Nephron progenitor cell (in vitro differentiated cells): Measurements from ENCODE around the gene AMMECR1.
A peak's percentile ranks its signal among the peaks of the same experiment; 100 is the strongest.

Experiments used
- DNase-seq: peaks from one replicate; pipeline ENCODE4 v3.0.0; 2021
- H3K27ac Mint-ChIP-seq: 2 replicates; pipeline ENCODE4 v1.8.0; 2021; ENCODE audit warnings: mild to moderate bottlenecking, moderate library complexity, mixed read lengths
- H3K27me3 Mint-ChIP-seq: 2 replicates; pipeline ENCODE4 v1.8.0; 2021; ENCODE audit warnings: mild to moderate bottlenecking, low read depth, mixed read lengths; ENCODE audit not compliant: poor library complexity
- H3K36me3 Mint-ChIP-seq: 2 replicates; pipeline ENCODE4 v1.8.0; 2021; ENCODE audit warnings: low read depth, mixed read lengths
- H3K4me1 Mint-ChIP-seq: 2 replicates; pipeline ENCODE4 v1.8.0; 2021; ENCODE audit warnings: mixed read lengths
- H3K4me3 Mint-ChIP-seq: 2 replicates; pipeline ENCODE4 v1.8.0; 2021; ENCODE audit warnings: mild to moderate bottlenecking, moderate library complexity, mixed read lengths
- H3K9me3 Mint-ChIP-seq: 2 replicates; pipeline ENCODE4 v1.8.0; 2021; ENCODE audit warnings: mild to moderate bottlenecking, moderate library complexity, mixed read lengths
- TF ChIP-seq, protein P1 (sequence below): fragments of 200-600 bp; sonication (generic); IDR thresholded peaks from 2 replicates; pipeline ENCODE4 v1.5.0; 2021; ENCODE audit warnings: antibody characterized with exemption

AMMECR1 gene

GRCh38 chrX:110153244-110153643 lies 164.6 kb downstream of the AMMECR1 start:
- Mint-ChIP-seq H3K27me3 (no peaks in the 10 kb centered on the region), H3K4me3 (no peak overlapping the region), H3K9me3 (no peaks in the 10 kb centered on the region)

DNA sequence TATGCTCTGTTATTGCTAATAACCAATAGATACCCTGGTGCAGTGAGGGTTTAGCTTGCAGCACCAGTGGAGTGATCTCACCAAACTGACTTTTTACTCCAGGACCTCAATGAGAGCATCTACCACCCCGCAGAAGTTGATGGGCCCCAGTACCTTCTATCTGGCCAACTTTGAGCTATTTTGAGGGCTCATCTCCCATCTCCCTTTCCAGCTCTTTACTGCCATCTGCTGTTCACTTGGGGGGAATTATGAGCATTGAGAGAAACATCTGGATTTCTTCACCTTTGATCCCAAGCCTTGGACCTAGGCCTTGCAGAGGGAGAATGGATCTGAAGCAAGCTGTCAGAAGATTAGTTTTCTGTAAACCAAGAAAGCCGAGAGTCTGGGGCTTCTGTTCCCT lies 171.4 kb downstream of the AMMECR1 start:
- H3K4me3 Mint-ChIP-seq: no peak overlapping the region
- DNase-seq: peak; percentile 53
- no peaks in the 10 kb centered on the region for H3K9me3 Mint-ChIP-seq
- H3K4me1 Mint-ChIP-seq: peaks cover 30% of the 10 kb centered on the region
- H3K27ac Mint-ChIP-seq: no peak overlapping the region
- H3K36me3 Mint-ChIP-seq: peaks cover 12% of the 10 kb centered on the region
- TF ChIP-seq, protein P1, sequence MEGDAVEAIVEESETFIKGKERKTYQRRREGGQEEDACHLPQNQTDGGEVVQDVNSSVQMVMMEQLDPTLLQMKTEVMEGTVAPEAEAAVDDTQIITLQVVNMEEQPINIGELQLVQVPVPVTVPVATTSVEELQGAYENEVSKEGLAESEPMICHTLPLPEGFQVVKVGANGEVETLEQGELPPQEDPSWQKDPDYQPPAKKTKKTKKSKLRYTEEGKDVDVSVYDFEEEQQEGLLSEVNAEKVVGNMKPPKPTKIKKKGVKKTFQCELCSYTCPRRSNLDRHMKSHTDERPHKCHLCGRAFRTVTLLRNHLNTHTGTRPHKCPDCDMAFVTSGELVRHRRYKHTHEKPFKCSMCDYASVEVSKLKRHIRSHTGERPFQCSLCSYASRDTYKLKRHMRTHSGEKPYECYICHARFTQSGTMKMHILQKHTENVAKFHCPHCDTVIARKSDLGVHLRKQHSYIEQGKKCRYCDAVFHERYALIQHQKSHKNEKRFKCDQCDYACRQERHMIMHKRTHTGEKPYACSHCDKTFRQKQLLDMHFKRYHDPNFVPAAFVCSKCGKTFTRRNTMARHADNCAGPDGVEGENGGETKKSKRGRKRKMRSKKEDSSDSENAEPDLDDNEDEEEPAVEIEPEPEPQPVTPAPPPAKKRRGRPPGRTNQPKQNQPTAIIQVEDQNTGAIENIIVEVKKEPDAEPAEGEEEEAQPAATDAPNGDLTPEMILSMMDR: peak; percentile 75
- no peaks in the 10 kb centered on the region for H3K27me3 Mint-ChIP-seq

More at GRCh38 chrX:110153244-110153643, 164.6 kb downstream of the AMMECR1 start:
- DNase-seq: no peak
- Mint-ChIP-seq H3K4me1 (no peaks in the 10 kb centered on the region), H3K36me3 (peaks cover 32% of the 10 kb centered on the region), H3K27ac (no peak overlapping the region)
- TF ChIP-seq, protein P1: no peak

DNA sequence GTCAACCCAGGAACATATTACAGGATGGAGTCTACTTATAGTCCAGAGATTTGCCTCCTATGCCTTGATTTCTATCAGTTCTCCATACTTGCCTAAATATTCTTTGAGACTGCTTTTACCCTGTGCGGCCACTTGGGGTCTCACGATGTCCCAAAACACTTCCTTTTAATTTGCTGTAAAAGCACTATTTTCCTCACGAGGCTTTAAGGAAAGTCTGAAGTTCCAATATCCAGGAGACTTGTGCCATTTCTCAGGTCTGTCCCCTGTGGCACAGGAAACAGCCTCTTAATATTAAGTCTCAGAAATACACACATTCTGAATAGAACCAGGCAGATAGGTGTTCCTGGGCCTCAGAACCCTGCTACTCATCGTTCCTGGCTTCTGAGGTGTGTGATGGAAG lies 172.0 kb downstream of the AMMECR1 start:
- Mint-ChIP-seq H3K27me3 (no peaks in the 10 kb centered on the region), H3K9me3 (no peaks in the 10 kb centered on the region), H3K4me3 (no peak overlapping the region), H3K27ac (peak overlapping the region; percentile 38), H3K36me3 (peaks cover 12% of the 10 kb centered on the region), H3K4me1 (peaks cover 30% of the 10 kb centered on the region)
- DNase-seq: peak; percentile 37
- TF ChIP-seq, protein P1: peak; percentile 62

DNA sequence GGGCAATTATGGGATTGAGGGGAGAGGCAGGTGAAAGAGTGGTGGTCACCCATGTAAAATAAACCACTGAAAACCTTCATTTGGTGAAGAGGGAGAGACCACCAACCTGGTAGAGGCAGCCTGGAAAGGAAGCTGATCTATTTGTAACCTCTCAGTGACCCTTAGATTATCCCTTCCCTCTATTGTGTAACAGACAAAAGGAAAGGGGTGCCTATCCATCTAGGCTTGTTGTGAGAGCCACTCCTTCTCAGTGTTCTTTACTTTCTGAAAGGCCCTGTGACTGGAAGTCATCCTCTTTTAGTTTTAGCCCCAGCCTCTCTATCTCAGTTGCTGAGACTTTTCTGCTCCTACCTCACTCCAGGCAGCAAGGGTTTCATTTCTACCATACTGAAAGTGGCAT lies 172.6 kb downstream of the AMMECR1 start:
- H3K27ac Mint-ChIP-seq: peak overlapping the region; percentile 38
- peaks cover 30% of the 10 kb centered on the region for H3K4me1 Mint-ChIP-seq
- no peaks in the 10 kb centered on the region for H3K9me3 Mint-ChIP-seq
- peaks cover 12% of the 10 kb centered on the region for H3K36me3 Mint-ChIP-seq
- H3K4me3 Mint-ChIP-seq: no peak overlapping the region
- H3K27me3 Mint-ChIP-seq: no peaks in the 10 kb centered on the region
- TF ChIP-seq, protein P1: no peak
- no peak for DNase-seq
